Activated B cell treated with CpG ODN at 0.5 μM for 24 hours (primary cell): ENCODE data around the gene CASQ1. TPM values are rescaled to one million over a fixed set of nuclear protein-coding genes. Genes with fewer than 3 reads are reported as not detected.

Experiments used
- ATAC-seq: fragments of 200-7000 bp; cut with Tn5 transposase; one replicate; pipeline ENCODE4 v1.10.0; 2021; ENCODE audit warnings: low read depth, mild to moderate bottlenecking, moderate library complexity
- CTCF ChIA-PET: fragments of 350-600 bp; sonication (Branson Sonifier 250); formaldehyde crosslinking; loops from one replicate; lab custom pipeline; 2021; ENCODE audit warnings: antibody characterized with exemption; lab: Charles Lee
- POLR2A ChIA-PET: fragments of 350-600 bp; sonication (Branson Sonifier 250); formaldehyde crosslinking; loops from one replicate; lab custom pipeline; 2021; ENCODE audit warnings: antibody characterized with exemption; lab: Charles Lee
- DNase-seq: peaks from one replicate; pipeline ENCODE4 v3.0.0; 2022
- H3K27ac Mint-ChIP-seq: one replicate; pipeline ENCODE4 v1.8.0; 2020; ENCODE audit warnings: mixed read lengths
- H3K27me3 Mint-ChIP-seq: one replicate; pipeline ENCODE4 v1.8.0; 2021; ENCODE audit warnings: mixed read lengths
- H3K36me3 Mint-ChIP-seq: one replicate; pipeline ENCODE4 v1.8.0; 2021; ENCODE audit warnings: low read depth, mixed read lengths
- H3K4me1 Mint-ChIP-seq: one replicate; pipeline ENCODE4 v1.8.0; 2021; ENCODE audit warnings: mixed read lengths
- H3K4me3 Mint-ChIP-seq: one replicate; pipeline ENCODE4 v1.8.0; 2020; ENCODE audit warnings: mild to moderate bottlenecking, mixed read lengths
- H3K9me3 Mint-ChIP-seq: one replicate; pipeline ENCODE4 v1.8.0; 2020; ENCODE audit warnings: mixed read lengths
- CTCF ChIP-seq: fragments of 200-600 bp; IDR thresholded peaks from one replicate; pipeline ENCODE4 v1.8.0; 2022; ENCODE audit warnings: antibody characterized with exemption, mild to moderate bottlenecking
- intact Hi-C: fragments of 100-400 bp; cut with micrococcal nuclease; formaldehyde crosslinking; loops from one replicate; pipeline ENCODE4 v1.15.1; 2024
- total RNA-seq: library from RNA; stranded (reverse); gene quantifications from 2 replicates; pipeline ENCODE4 v1.2.3, GENCODE V29; 2022

Gene CASQ1
- total RNA-seq, 1 donor from 2014 or later = not detected

GRCh38 chr1:160210561-160210960 lies 20.2 kb downstream of the CASQ1 start:
- H3K4me1 Mint-ChIP-seq = peaks cover 40% of the 10 kb centered on the region
- DNase-seq (no peak), ATAC-seq (no peak)
- H3K4me3 Mint-ChIP-seq = no peak overlapping the region
- no peaks in the 10 kb centered on the region for H3K27me3 Mint-ChIP-seq
- H3K27ac Mint-ChIP-seq = no peak overlapping the region
- H3K36me3 Mint-ChIP-seq = peaks cover 91% of the 10 kb centered on the region
- no peak for TF ChIP-seq CTCF
- CTCF ChIA-PET = no interaction called here
- POLR2A ChIA-PET = no interaction called here
- H3K9me3 Mint-ChIP-seq = no peaks in the 10 kb centered on the region
- intact Hi-C loops = no loop called here

- ChIA-PET POLR2A (interaction anchor here (1.1 kb wide), 1 partner anchor 9 kb away, joined by 3 read pairs; no protein-coding TSS in a partner anchor), CTCF (interaction anchor here (0.9 kb wide), 1 partner anchor 18 kb away, joined by 5 read pairs; no protein-coding TSS in a partner anchor)
- intact Hi-C loops = no loop called here
- Mint-ChIP-seq H3K27me3 (no peaks in the 10 kb centered on the region), H3K4me3 (no peak overlapping the region), H3K36me3 (peaks cover 98% of the 10 kb centered on the region), H3K27ac (peak overlapping the region; percentile 37), H3K4me1 (peaks cover 36% of the 10 kb centered on the region), H3K9me3 (no peaks in the 10 kb centered on the region)
- no peak for TF ChIP-seq CTCF
- no peak for ATAC-seq
- no peak for DNase-seq
Measured at GRCh38 chr1:160211046-160211790, 20.8 kb downstream of the CASQ1 start.

GRCh38 chr1:160214481-160215140 lies 24.2 kb downstream of the CASQ1 start:
- Mint-ChIP-seq H3K36me3 (peaks cover 96% of the 10 kb centered on the region), H3K4me3 (no peak overlapping the region), H3K4me1 (peaks cover 5% of the 10 kb centered on the region), H3K9me3 (no peaks in the 10 kb centered on the region), H3K27me3 (no peaks in the 10 kb centered on the region), H3K27ac (peak overlapping the region; percentile 10)
- ChIA-PET POLR2A (no interaction called here), CTCF (no interaction called here)
- TF ChIP-seq CTCF = no peak
- intact Hi-C loops = no loop called here
- ATAC-seq (no peak), DNase-seq (no peak)

- Mint-ChIP-seq H3K27ac (peak overlapping the region; percentile 16), H3K4me3 (no peak overlapping the region), H3K9me3 (no peaks in the 10 kb centered on the region), H3K36me3 (peaks cover 96% of the 10 kb centered on the region), H3K27me3 (no peaks in the 10 kb centered on the region), H3K4me1 (no peaks in the 10 kb centered on the region)
- ATAC-seq = no peak
- no peak for DNase-seq
- ChIA-PET POLR2A (interaction anchor here (0.7 to 1.2 kb wide), 3 partner anchors 10 to 309 kb away, joined by 3 to 6 read pairs (median 3); partner anchors contain the start of gene PEA15), CTCF (interaction anchor here (1.1 kb wide), 1 partner anchor 23 kb away, joined by 4 read pairs; no protein-coding TSS in a partner anchor)
- TF ChIP-seq CTCF = no peak
- intact Hi-C loops = no loop called here
Measured at GRCh38 chr1:160216301-160216700, 25.9 kb downstream of the CASQ1 start.
